Measurements from ENCODE around the gene AURKB. TPM values are rescaled to one million over a fixed set of nuclear protein-coding genes. Genes with fewer than 3 reads are reported as not detected.
"Not testable (repeated sequence)": the region's sequence is repeated elsewhere in the genome, so short reads cannot be mapped to it uniquely, and the experiment has no call there.

The AURKB gene
- 1.2 TPM for total RNA-seq
- long read RNA-seq = 0 reads

GRCh38 chr17:8209907-8210760 lies at the start of gene AURKB:
Gene AURKB (minus strand): TSS chr17:8210575. CDS start chr17:8210224, 351 bp downstream.
- intact Hi-C loops (cut with DNase I) = no loop called here
- ATAC-seq (peak; percentile 98), DNase-seq (ENCODE audit: missing footprints) (peak; percentile 94)

GRCh38 chr17:8257801-8258200 lies 47.4 kb upstream of the AURKB start:
- intact Hi-C loops (cut with DNase I) = no loop called here
- ATAC-seq (no peak), DNase-seq (ENCODE audit: missing footprints) (no peak)

GRCh38 chr17:8256691-8257090 lies 46.3 kb upstream of the AURKB start:
- ATAC-seq (no peak), DNase-seq (ENCODE audit: missing footprints) (no peak)
- intact Hi-C loops (cut with DNase I) = no loop called here

GRCh38 chr17:8256291-8256690 lies 45.9 kb upstream of the AURKB start:
- intact Hi-C loops (cut with DNase I) = no loop called here
- no peak for ATAC-seq
- DNase-seq (ENCODE audit: missing footprints) = no peak

- intact Hi-C loops (cut with DNase I) = no loop called here
- ATAC-seq (no peak), DNase-seq (ENCODE audit: missing footprints) (no peak)
Measured at GRCh38 chr17:8255499-8255898, 45.1 kb upstream of the AURKB start.

GRCh38 chr17:8254881-8255280 lies 44.5 kb upstream of the AURKB start:
- DNase-seq (ENCODE audit: missing footprints) (no peak), ATAC-seq (no peak)
- intact Hi-C loops (cut with DNase I) = no loop called here

GRCh38 chr17:8253801-8254200 lies 43.4 kb upstream of the AURKB start:
- intact Hi-C loops (cut with DNase I) = no loop called here
- no peak for ATAC-seq

GRCh38 chr17:8251411-8251810 lies 41.0 kb upstream of the AURKB start:
- intact Hi-C loops (cut with DNase I); ATAC-seq; DNase-seq (ENCODE audit: missing footprints): not testable (repeated sequence)

More at GRCh38 chr17:8253801-8254200, 43.4 kb upstream of the AURKB start:
- no peak for DNase-seq (ENCODE audit: missing footprints)

GRCh38 chr17:8249621-8250500 lies 39.5 kb upstream of the AURKB start:
- DNase-seq (ENCODE audit: missing footprints) (no peak), ATAC-seq (no peak)
- intact Hi-C loops (cut with DNase I) = loop anchor here (1.0 to 5.0 kb wide), 3 partner anchors 28 to 408 kb away; partner anchors contain the start of gene RANGRF

GRCh38 chr17:8248751-8249607 lies 38.6 kb upstream of the AURKB start, which contains the start of gene PFAS:
Gene PFAS (plus strand): TSS chr17:8249289. CDS start chr17:8253938, 4,649 bp downstream.
- peak; percentile 99 for DNase-seq (ENCODE audit: missing footprints)
- peak; percentile 81 for ATAC-seq
- intact Hi-C loops (cut with DNase I) = loop anchor here (1.0 to 5.0 kb wide), 4 partner anchors 27 to 407 kb away; partner anchors contain the start of gene RANGRF

- DNase-seq (ENCODE audit: missing footprints) = no peak
- no peak for ATAC-seq
Measured at GRCh38 chr17:8244768-8245167, 34.4 kb upstream of the AURKB start.

GRCh38 chr17:8243827-8244226 lies 33.5 kb upstream of the AURKB start:
- intact Hi-C loops (cut with DNase I) = no loop called here
- no peak for ATAC-seq

More at GRCh38 chr17:8244768-8245167, 34.4 kb upstream of the AURKB start:
- intact Hi-C loops (cut with DNase I) = loop anchor here (5.0 kb wide), 1 partner anchor 402 kb away; no protein-coding TSS in a partner anchor

GRCh38 chr17:8237886-8238285 lies 27.5 kb upstream of the AURKB start:
- ATAC-seq (no peak), DNase-seq (ENCODE audit: missing footprints) (no peak)
- intact Hi-C loops (cut with DNase I) = no loop called here

More at GRCh38 chr17:8243827-8244226, 33.5 kb upstream of the AURKB start:
- no peak for DNase-seq (ENCODE audit: missing footprints)

GRCh38 chr17:8237175-8237574 lies 26.8 kb upstream of the AURKB start:
- ATAC-seq (no peak), DNase-seq (ENCODE audit: missing footprints) (no peak)
- intact Hi-C loops (cut with DNase I) = no loop called here

GRCh38 chr17:8235676-8236075 lies 25.3 kb upstream of the AURKB start:
- DNase-seq (ENCODE audit: missing footprints) (no peak), ATAC-seq (no peak)
- intact Hi-C loops (cut with DNase I) = no loop called here

GRCh38 chr17:8234361-8235270 lies 24.2 kb upstream of the AURKB start:
- ATAC-seq = no peak
- intact Hi-C loops (cut with DNase I) = no loop called here

GRCh38 chr17:8231701-8232100 lies 21.3 kb upstream of the AURKB start:
- ATAC-seq = no peak
- no peak for DNase-seq (ENCODE audit: missing footprints)
- intact Hi-C loops (cut with DNase I) = no loop called here

More at GRCh38 chr17:8234361-8235270, 24.2 kb upstream of the AURKB start:
- DNase-seq (ENCODE audit: missing footprints) = no peak
